ENCODE results near the gene MVB12B. TPM values are rescaled to one million over a fixed set of nuclear protein-coding genes. Genes with fewer than 3 reads are reported as not detected.

The MVB12B gene
- total RNA-seq, 1 donor = 5.4 TPM

DNA sequence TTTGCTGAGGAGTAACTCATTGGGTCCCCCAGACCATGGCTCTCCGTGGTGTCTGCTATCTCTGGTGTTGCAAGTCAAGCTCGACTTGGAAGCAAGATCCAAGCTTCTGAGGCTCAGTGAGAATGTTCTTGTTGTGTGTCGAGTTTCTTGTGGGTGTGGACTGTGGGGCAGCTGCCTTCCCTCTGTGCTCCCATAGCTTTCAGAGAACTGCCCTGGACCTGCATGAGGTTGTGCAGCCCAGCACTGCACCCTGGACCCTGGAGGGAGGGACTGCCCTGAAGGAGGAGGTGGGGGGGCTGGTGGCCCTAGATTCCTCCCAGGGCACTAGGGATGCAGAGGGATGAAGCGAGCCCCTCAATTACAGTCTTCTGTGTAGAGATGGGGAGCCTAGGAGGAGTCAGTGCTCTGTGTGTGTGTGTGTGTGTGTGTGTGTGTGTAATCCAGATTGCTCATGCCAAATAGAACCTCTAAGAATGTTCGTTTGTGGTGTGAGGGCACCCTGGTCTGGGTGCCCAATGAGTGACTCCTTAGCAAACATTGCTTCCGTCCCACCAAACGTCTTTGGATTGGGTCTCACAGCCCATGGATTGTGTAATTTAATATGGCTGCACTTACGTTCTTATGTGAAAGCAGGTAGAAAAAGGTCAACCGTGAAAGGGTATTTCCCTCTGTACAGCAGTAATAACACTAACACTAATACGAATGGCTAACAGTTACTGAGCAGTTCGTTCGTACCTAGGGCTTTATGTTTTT, 143.8 kb downstream of the MVB12B start:
- no peak for TF ChIP-seq CTCF (IDR thresholded peaks at IDR 0.05; ENCODE audit: extremely low read depth, low read depth, low read length)
- peak overlapping the region; percentile 81 for H3K4me2 ChIP-seq (ENCODE audit: insufficient read depth, low read length)
- no peaks in the 10 kb centered on the region for H4K20me1 ChIP-seq (ENCODE audit: insufficient read depth, low read length)
- no peak overlapping the region for H3K4me3 ChIP-seq (ENCODE audit: insufficient read depth, low read length)
- no peaks in the 10 kb centered on the region for H3K27me3 ChIP-seq (ENCODE audit: insufficient read depth, low read length)
- no peak for DNase-seq (ENCODE audit: insufficient read length, low spot score, missing footprints)
- no peaks in the 10 kb centered on the region for H3K9me3 ChIP-seq (ENCODE audit: low read depth, low read length)
- H3K4me1 ChIP-seq (ENCODE audit: insufficient read depth, low read length) = peaks cover 50% of the 10 kb centered on the region
- H3K27ac ChIP-seq (ENCODE audit: low read depth, low read length) = peak overlapping the region; percentile 89
- H3K79me2 ChIP-seq (ENCODE audit: insufficient read depth, low read length) = no peaks in the 10 kb centered on the region
- peak overlapping the region; percentile 2 for H2AFZ ChIP-seq (ENCODE audit: low read length)
- no peaks in the 10 kb centered on the region for H3K36me3 ChIP-seq (ENCODE audit: insufficient read depth, low read length)

- H3K4me2 ChIP-seq (ENCODE audit: insufficient read depth, low read length) = peak overlapping the region; percentile 81
- H4K20me1 ChIP-seq (ENCODE audit: insufficient read depth, low read length) = no peaks in the 10 kb centered on the region
- no peaks in the 10 kb centered on the region for H3K79me2 ChIP-seq (ENCODE audit: insufficient read depth, low read length)
- TF ChIP-seq CTCF (IDR thresholded peaks at IDR 0.05; ENCODE audit: extremely low read depth, low read depth, low read length) = no peak
- no peak for DNase-seq (ENCODE audit: insufficient read length, low spot score, missing footprints)
- peaks cover 56% of the 10 kb centered on the region for H3K4me1 ChIP-seq (ENCODE audit: insufficient read depth, low read length)
- H2AFZ ChIP-seq (ENCODE audit: low read length) = peak overlapping the region; percentile 65
- H3K4me3 ChIP-seq (ENCODE audit: insufficient read depth, low read length) = peak overlapping the region; percentile 59
- H3K27me3 ChIP-seq (ENCODE audit: insufficient read depth, low read length) = no peaks in the 10 kb centered on the region
- H3K9me3 ChIP-seq (ENCODE audit: low read depth, low read length) = no peaks in the 10 kb centered on the region
- no peaks in the 10 kb centered on the region for H3K36me3 ChIP-seq (ENCODE audit: insufficient read depth, low read length)
- peak overlapping the region; percentile 89 for H3K27ac ChIP-seq (ENCODE audit: low read depth, low read length)
Measured at GRCh38 chr9:126471084-126471624, 144.5 kb downstream of the MVB12B start.

- TF ChIP-seq CTCF (IDR thresholded peaks at IDR 0.05; ENCODE audit: extremely low read depth, low read depth, low read length) = no peak
- no peaks in the 10 kb centered on the region for H4K20me1 ChIP-seq (ENCODE audit: insufficient read depth, low read length)
- no peak for DNase-seq (ENCODE audit: insufficient read length, low spot score, missing footprints)
- no peak overlapping the region for H3K4me3 ChIP-seq (ENCODE audit: insufficient read depth, low read length)
- H3K79me2 ChIP-seq (ENCODE audit: insufficient read depth, low read length) = no peaks in the 10 kb centered on the region
- H3K27me3 ChIP-seq (ENCODE audit: insufficient read depth, low read length) = no peaks in the 10 kb centered on the region
- peak overlapping the region; percentile 89 for H3K27ac ChIP-seq (ENCODE audit: low read depth, low read length)
- peak overlapping the region; percentile 81 for H3K4me2 ChIP-seq (ENCODE audit: insufficient read depth, low read length)
- H3K4me1 ChIP-seq (ENCODE audit: insufficient read depth, low read length) = peaks cover 56% of the 10 kb centered on the region
- H2AFZ ChIP-seq (ENCODE audit: low read length) = no peak overlapping the region
- no peaks in the 10 kb centered on the region for H3K36me3 ChIP-seq (ENCODE audit: insufficient read depth, low read length)
- no peaks in the 10 kb centered on the region for H3K9me3 ChIP-seq (ENCODE audit: low read depth, low read length)
Measured at GRCh38 chr9:126472198-126472947, 145.7 kb downstream of the MVB12B start.

DNA sequence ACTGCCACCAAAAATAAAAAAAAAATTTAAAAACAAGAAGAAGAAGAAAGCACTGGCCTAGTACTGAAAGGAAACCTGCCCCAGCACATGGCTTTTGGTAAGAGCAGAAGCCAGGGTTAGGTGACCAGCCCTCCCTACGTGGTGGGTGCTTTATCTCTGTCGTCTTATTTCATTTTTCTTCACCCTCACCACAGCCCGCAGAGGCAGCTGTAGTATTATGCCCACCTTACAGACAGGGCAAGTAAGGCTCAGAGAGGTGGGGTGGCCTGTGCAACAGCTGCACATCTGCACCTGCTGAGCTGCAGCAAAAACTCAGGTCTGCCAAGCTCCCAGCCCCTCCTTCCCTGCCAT, 146.3 kb downstream of the MVB12B start:
- Histone ChIP-seq H3K27ac (ENCODE audit: low read depth, low read length) (peak overlapping the region; percentile 89), H4K20me1 (ENCODE audit: insufficient read depth, low read length) (no peaks in the 10 kb centered on the region), H3K9me3 (ENCODE audit: low read depth, low read length) (no peaks in the 10 kb centered on the region), H3K36me3 (ENCODE audit: insufficient read depth, low read length) (no peaks in the 10 kb centered on the region), H3K4me3 (ENCODE audit: insufficient read depth, low read length) (no peak overlapping the region), H3K79me2 (ENCODE audit: insufficient read depth, low read length) (no peaks in the 10 kb centered on the region), H3K4me2 (ENCODE audit: insufficient read depth, low read length) (no peak overlapping the region), H3K4me1 (ENCODE audit: insufficient read depth, low read length) (peaks cover 56% of the 10 kb centered on the region), H2AFZ (ENCODE audit: low read length) (no peak overlapping the region), H3K27me3 (ENCODE audit: insufficient read depth, low read length) (no peaks in the 10 kb centered on the region)
- no peak for TF ChIP-seq CTCF (IDR thresholded peaks at IDR 0.05; ENCODE audit: extremely low read depth, low read depth, low read length)
- no peak for DNase-seq (ENCODE audit: insufficient read length, low spot score, missing footprints)
